CD8-positive, alpha-beta memory T cell (primary cell): ENCODE data around the gene COL10A1. TPM values are rescaled to one million over a fixed set of nuclear protein-coding genes. Genes with fewer than 3 reads are reported as not detected.

Experiments used
- CTCF ChIA-PET: fragments of 350-600 bp; sonication (Branson Sonifier 250); formaldehyde crosslinking; loops from one replicate; lab custom pipeline; 2021; ENCODE audit warnings: antibody characterized with exemption; lab: Charles Lee
- POLR2A ChIA-PET: fragments of 350-600 bp; sonication (Branson Sonifier 250); formaldehyde crosslinking; loops from one replicate; lab custom pipeline; 2021; ENCODE audit warnings: antibody characterized with exemption; lab: Charles Lee
- DNase-seq, 5 donors: peaks; one replicate each; pipeline versions ENCODE4 v3.0.0 to v3.0.0-alpha.2; 2020 to 2022; ENCODE audit warnings: mixed read lengths in 1 of 5
- H3K27ac ChIP-seq: one replicate; pipeline ENCODE4 v1.7.0; 2013; ENCODE audit warnings: low read depth, mild to moderate bottlenecking, low read length, moderate library complexity
- H3K27me3 ChIP-seq: 2 replicates; pipeline ENCODE4 v1.7.0; 2013; ENCODE audit warnings: low read length, mild to moderate bottlenecking; ENCODE audit not compliant: insufficient read depth, poor library complexity, severe bottlenecking
- H3K36me3 ChIP-seq: 2 replicates; pipeline ENCODE4 v1.7.0; 2013; ENCODE audit warnings: mild to moderate bottlenecking, low read length, moderate library complexity; ENCODE audit not compliant: insufficient read depth
- H3K4me1 ChIP-seq: 2 replicates; pipeline ENCODE4 v1.7.0; 2013; ENCODE audit warnings: mild to moderate bottlenecking, low read length, moderate library complexity; ENCODE audit not compliant: insufficient read depth
- H3K4me3 ChIP-seq: 2 replicates; pipeline ENCODE4 v1.7.0; 2013; ENCODE audit warnings: mild to moderate bottlenecking, low read length
- H3K9me3 ChIP-seq: 2 replicates; pipeline ENCODE4 v1.7.0; 2013; ENCODE audit warnings: mild to moderate bottlenecking, low read length
- H3K27ac Mint-ChIP-seq, 8 donors: one replicate each; pipeline ENCODE4 v1.8.0; 2020 to 2021; ENCODE audit warnings: mixed read lengths in 8 of 8, mild to moderate bottlenecking in 6 of 8, inconsistent platforms in 3 of 8, moderate library complexity in 3 of 8
- H3K27me3 Mint-ChIP-seq, 2 donors: one replicate each; pipeline ENCODE4 v1.8.0; 2020 to 2021; ENCODE audit warnings: mixed read lengths in 2 of 2, mild to moderate bottlenecking in 1 of 2, moderate library complexity in 1 of 2
- H3K36me3 Mint-ChIP-seq, 3 donors: one replicate each; pipeline ENCODE4 v1.8.0; 2020 to 2021; ENCODE audit warnings: mixed read lengths in 3 of 3, inconsistent platforms in 1 of 3, mild to moderate bottlenecking in 1 of 3
- H3K4me1 Mint-ChIP-seq, 3 donors: one replicate each; pipeline ENCODE4 v1.8.0; 2020 to 2021; ENCODE audit warnings: mixed read lengths in 3 of 3, inconsistent platforms in 1 of 3, mild to moderate bottlenecking in 1 of 3
- H3K4me3 Mint-ChIP-seq, 7 donors: one replicate each; pipeline ENCODE4 v1.8.0; 2020 to 2021; ENCODE audit warnings: mixed read lengths in 7 of 7, mild to moderate bottlenecking in 6 of 7, moderate library complexity in 4 of 7, inconsistent platforms in 2 of 7
- H3K9me3 Mint-ChIP-seq, 5 donors: one replicate each; pipeline ENCODE4 v1.8.0; 2020 to 2022; ENCODE audit warnings: mixed read lengths in 5 of 5, mild to moderate bottlenecking in 3 of 5, moderate library complexity in 2 of 5, inconsistent platforms in 1 of 5
- polyA plus RNA-seq: library from polyadenylated mRNA; unstranded; fragments of 300-500 nt; fragmentation: Illumina TruSeq; gene quantifications from one replicate; pipeline ENCODE4 v1.2.3, GENCODE V29; 2021
- total RNA-seq, 2 experiments: library from RNA; stranded (reverse); gene quantifications; one replicate each; pipeline ENCODE4 v1.2.3, GENCODE V29; 2021

COL10A1 gene
- total and polyA plus RNA-seq, 3 experiments from 2014 or later = not detected

DNA sequence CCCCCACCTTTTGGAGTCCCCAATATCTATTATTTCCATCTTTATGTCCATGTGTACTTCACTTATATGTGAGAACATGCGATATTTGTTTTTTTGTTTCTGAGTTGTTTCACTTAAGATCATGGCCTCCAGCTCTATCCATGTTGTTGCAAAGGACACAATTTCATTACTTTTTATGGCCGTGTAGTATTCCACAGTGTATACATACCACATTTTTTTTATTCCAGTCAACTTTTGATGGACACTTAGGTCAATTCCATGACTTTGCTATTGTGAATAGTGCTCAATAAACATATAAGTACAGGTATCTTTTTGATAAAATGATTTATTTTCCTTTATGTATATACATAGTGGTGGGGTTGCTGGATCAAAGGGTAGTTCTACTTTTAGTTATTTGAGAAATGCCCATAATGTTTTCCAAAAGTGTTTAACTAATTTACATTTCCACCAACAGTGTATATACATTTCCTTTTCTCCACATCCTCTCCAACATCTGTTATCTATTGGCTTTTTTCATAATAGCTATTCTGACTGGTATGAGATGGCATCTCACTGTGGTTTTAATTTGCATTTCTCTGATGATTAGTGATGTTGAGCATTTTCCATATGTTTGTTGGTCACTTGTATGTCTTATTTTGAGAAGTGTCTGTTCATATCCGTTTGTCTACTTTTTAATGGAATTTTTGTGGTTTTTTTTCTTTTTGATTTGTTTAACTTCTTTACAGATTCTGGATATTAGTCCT lies 34.0 kb upstream of the COL10A1 start:
- no peak overlapping the region for H3K27ac ChIP-seq
- no peak for DNase-seq
- H3K27me3 ChIP-seq = no peaks in the 10 kb centered on the region
- Mint-ChIP-seq H3K4me1 (peaks cover 9 to 11% (median 10%) of the 10 kb centered on the region in 3 donors), H3K27ac (peak overlapping the region in 1 of 8 donors; percentile 54), H3K9me3 (peaks cover 4 to 14% (median 11%) of the 10 kb centered on the region in 5 donors), H3K27me3 (no peaks in the 10 kb centered on the region), H3K36me3 (peaks cover 28 to 42% (median 37%) of the 10 kb centered on the region in 3 donors), H3K4me3 (no peak overlapping the region)
- H3K4me3 ChIP-seq = no peak overlapping the region
- ChIA-PET CTCF (no interaction called here), POLR2A (no interaction called here)
- no peaks in the 10 kb centered on the region for H3K9me3 ChIP-seq
- H3K4me1 ChIP-seq = no peaks in the 10 kb centered on the region
- no peaks in the 10 kb centered on the region for H3K36me3 ChIP-seq

DNA sequence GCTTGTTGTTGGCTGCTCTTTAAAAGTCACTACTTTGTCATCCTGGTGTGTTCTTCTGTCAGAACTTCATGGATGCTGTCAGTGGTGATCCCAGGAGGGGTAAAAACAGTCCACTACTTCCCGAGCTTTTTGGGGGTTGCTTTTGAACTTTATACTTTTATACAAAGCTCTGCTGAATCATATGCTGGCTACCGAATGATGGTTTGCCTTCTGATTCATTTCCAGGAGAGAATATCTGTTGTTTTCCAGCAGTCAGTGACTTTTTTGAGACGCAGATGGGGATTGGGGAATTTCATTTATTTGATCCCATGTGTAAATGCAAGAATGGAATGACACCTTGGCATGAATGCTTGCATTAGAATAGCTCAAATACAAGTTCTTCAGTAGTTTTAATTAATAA lies 32.7 kb upstream of the COL10A1 start:
- no peak overlapping the region for H3K27ac Mint-ChIP-seq
- Histone ChIP-seq H3K4me1 (no peaks in the 10 kb centered on the region), H3K9me3 (no peaks in the 10 kb centered on the region), H3K4me3 (no peak overlapping the region), H3K36me3 (no peaks in the 10 kb centered on the region), H3K27ac (no peak overlapping the region), H3K27me3 (no peaks in the 10 kb centered on the region)
- ChIA-PET CTCF (no interaction called here), POLR2A (no interaction called here)
- no peak for DNase-seq
- no peaks in the 10 kb centered on the region for H3K27me3 Mint-ChIP-seq
- H3K4me1 Mint-ChIP-seq = peaks cover 4 to 10% (median 10%) of the 10 kb centered on the region in 3 donors
- peaks cover 2 to 10% (median 7%) of the 10 kb centered on the region in 5 donors for H3K9me3 Mint-ChIP-seq
- no peak overlapping the region for H3K4me3 Mint-ChIP-seq
- H3K36me3 Mint-ChIP-seq = peaks cover 28 to 36% (median 34%) of the 10 kb centered on the region in 3 donors

DNA sequence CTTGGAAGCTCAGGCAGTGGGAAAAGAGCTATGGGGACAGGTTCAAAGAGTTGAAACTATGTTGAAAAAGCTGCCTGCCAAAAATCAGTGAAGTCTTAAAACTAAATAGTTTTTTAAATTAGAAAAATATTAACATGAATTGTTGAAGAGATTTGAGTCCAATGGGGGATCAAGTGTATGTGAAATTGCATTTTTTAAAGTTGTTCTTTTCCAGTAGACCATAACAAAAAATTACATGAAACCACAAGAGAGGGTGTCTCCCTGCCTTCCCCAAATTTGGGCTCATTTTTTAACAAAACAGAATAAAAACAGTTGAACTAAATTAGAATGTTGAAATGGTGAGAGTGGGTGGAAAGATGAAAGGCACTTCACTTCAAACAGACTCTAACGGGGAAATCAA lies 31.5 kb upstream of the COL10A1 start:
- POLR2A ChIA-PET = no interaction called here
- H3K4me1 ChIP-seq = no peaks in the 10 kb centered on the region
- no peaks in the 10 kb centered on the region for H3K9me3 ChIP-seq
- peaks cover 22 to 28% (median 25%) of the 10 kb centered on the region in 3 donors for H3K36me3 Mint-ChIP-seq
- no peak overlapping the region for H3K27ac ChIP-seq
- H3K4me3 Mint-ChIP-seq = no peak overlapping the region
- peaks cover 0 to 9% (median 5%) of the 10 kb centered on the region in 3 donors for H3K4me1 Mint-ChIP-seq
- no peak for DNase-seq
- no peaks in the 10 kb centered on the region for H3K36me3 ChIP-seq
- H3K4me3 ChIP-seq = no peak overlapping the region
- H3K27me3 Mint-ChIP-seq = no peaks in the 10 kb centered on the region
- CTCF ChIA-PET = no interaction called here
- H3K9me3 Mint-ChIP-seq = peaks cover 0 to 7% (median 2%) of the 10 kb centered on the region in 5 donors
- H3K27me3 ChIP-seq = no peaks in the 10 kb centered on the region
- H3K27ac Mint-ChIP-seq = no peak overlapping the region

DNA sequence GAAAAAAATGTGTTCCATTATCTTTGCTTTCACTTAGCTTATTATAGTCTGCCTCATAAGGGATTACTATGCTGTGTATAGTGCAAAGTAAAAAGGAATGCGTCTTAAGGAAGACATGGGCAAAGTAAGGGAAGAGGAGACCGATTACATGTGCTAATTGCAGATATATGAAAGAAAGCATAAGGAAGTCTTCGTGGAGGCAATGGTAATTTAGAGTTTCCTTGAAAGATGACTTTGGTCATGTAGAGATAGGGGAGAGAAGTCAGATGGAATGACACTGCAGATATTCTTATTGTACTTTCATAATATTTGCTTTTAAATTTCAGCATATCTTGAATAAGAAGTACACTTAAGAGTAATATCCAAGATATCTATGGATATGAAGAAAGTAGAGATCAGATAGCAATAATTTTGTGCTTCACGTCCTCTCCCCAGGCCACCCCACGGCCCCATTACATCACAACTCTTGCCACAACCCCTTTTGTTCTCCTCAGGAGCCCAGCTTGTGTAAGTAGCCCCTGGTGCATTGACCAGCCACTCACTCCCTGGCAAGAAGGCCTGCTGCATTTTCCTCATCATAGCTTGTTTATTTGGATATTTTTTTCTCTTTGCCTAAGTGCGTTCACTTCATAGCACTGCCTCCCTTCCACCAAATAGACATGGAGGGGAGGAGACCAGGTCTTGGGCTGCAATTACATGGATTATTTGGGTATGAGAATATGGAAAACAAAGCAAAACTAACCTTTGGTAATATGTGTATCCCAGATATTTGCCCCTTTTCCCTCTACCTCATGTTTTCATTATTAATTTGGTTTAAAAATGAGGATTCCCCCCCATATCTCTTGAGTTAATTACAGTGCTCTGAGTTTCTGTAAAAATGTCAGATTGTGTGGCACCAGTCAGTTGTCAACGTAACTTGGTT lies 30.7 kb upstream of the COL10A1 start:
- H3K36me3 Mint-ChIP-seq = peaks cover 18 to 25% (median 19%) of the 10 kb centered on the region in 3 donors
- Histone ChIP-seq H3K4me3 (no peak overlapping the region), H3K27me3 (no peaks in the 10 kb centered on the region), H3K36me3 (no peaks in the 10 kb centered on the region), H3K9me3 (no peaks in the 10 kb centered on the region), H3K27ac (no peak overlapping the region), H3K4me1 (no peaks in the 10 kb centered on the region)
- peak overlapping the region in 1 of 8 donors; percentile 48 for H3K27ac Mint-ChIP-seq
- no peaks in the 10 kb centered on the region for H3K27me3 Mint-ChIP-seq
- H3K4me1 Mint-ChIP-seq = peaks cover 0 to 5% (median 3%) of the 10 kb centered on the region in 3 donors
- DNase-seq = no peak
- no peak overlapping the region for H3K4me3 Mint-ChIP-seq
- ChIA-PET POLR2A (no interaction called here), CTCF (no interaction called here)
- peaks cover 0 to 5% (median 2%) of the 10 kb centered on the region in 5 donors for H3K9me3 Mint-ChIP-seq

DNA sequence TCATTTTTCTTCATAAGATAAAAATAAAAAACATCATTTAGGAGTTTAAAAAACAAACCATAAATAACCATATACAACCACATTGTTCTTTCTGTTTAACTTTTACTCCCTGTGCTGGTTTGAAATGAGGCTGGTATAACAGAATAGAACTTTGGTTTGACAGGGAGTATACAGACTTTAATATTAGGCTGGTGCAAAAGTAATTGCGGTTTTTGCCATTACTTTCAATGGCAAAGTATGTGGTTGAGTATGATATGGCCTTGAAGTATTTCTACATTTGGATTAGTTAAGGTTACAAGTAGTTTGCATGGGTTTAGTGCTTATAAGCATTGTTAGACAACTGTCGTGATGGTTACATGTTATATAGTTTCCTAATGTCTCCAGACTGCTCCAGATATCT lies 29.0 kb upstream of the COL10A1 start:
- POLR2A ChIA-PET = no interaction called here
- H3K4me3 ChIP-seq = no peak overlapping the region
- Mint-ChIP-seq H3K36me3 (peaks cover 8 to 22% (median 14%) of the 10 kb centered on the region in 3 donors), H3K4me3 (no peak overlapping the region), H3K4me1 (peaks cover 0 to 5% (median 3%) of the 10 kb centered on the region in 3 donors), H3K9me3 (no peaks in the 10 kb centered on the region), H3K27ac (no peak overlapping the region), H3K27me3 (no peaks in the 10 kb centered on the region)
- H3K36me3 ChIP-seq = no peaks in the 10 kb centered on the region
- CTCF ChIA-PET = no interaction called here
- H3K4me1 ChIP-seq = no peaks in the 10 kb centered on the region
- H3K9me3 ChIP-seq = no peaks in the 10 kb centered on the region
- H3K27ac ChIP-seq = no peak overlapping the region
- H3K27me3 ChIP-seq = no peaks in the 10 kb centered on the region
- no peak for DNase-seq

DNA sequence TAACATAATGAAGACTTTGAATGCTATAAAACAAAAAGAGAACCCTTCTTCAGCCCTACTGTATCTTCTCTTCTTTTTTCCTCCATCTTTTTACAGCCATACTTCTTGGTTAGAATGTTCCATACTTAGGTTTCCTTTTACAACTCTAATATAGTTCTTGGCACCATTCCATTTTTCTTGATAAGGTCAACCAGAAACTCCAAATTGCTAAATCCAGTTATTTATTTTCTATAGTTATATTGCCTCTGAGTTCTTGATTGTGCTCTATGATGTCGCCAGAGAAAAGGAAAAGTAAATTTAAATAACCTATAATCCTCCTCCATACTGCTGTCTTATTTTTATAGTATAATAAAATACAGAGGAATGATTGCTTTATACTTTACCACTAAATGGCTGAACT lies 26.7 kb upstream of the COL10A1 start:
- no peak overlapping the region for H3K4me3 Mint-ChIP-seq
- Histone ChIP-seq H3K4me1 (no peaks in the 10 kb centered on the region), H3K4me3 (no peak overlapping the region), H3K36me3 (no peaks in the 10 kb centered on the region), H3K9me3 (no peaks in the 10 kb centered on the region), H3K27ac (no peak overlapping the region), H3K27me3 (no peaks in the 10 kb centered on the region)
- H3K27me3 Mint-ChIP-seq = no peaks in the 10 kb centered on the region
- peaks cover 0 to 3% (median 3%) of the 10 kb centered on the region in 3 donors for H3K4me1 Mint-ChIP-seq
- ChIA-PET CTCF (no interaction called here), POLR2A (no interaction called here)
- peaks cover 0 to 19% (median 12%) of the 10 kb centered on the region in 3 donors for H3K36me3 Mint-ChIP-seq
- H3K9me3 Mint-ChIP-seq = no peaks in the 10 kb centered on the region
- peak overlapping the region in 1 of 8 donors; percentile 38 for H3K27ac Mint-ChIP-seq
- DNase-seq = no peak

DNA sequence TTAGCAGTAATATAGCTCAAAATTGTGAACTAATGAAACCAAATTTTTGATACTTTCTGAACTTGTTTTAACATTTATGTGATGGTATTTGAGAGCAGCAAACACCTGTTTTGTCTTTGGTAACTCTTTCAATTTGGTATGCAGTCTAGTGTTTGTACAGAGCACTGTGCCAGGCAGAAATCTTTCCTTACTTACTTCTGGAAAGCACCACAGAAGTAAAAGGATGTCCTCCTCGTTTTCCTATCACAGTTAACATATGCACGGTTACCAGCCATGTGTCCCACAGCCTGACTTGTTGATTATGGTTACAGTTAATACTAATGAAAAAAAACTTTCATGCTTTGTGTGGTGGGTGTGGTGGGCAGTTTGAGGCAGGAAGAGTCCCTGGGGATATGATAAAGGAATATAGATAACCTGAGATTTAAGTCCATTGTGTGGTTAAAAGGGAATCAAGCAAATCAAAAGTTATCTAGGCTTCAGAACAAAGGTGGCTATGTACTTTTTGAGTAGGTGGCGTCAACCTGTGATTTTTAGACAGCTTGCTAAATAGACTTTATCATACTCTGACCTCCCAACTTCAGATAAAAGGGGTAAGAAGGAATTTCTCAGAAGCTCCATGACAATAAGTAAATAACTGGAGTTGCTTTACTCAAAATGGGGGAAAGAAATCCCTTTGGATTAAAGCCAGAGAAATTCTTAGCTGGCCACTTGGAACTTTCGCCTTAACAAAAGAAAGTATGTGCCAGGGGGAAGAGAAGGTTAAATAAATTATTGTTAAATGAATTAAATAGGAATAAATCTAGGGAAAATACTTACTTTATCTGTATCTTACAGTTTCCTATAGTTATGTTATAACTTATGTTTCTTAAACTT lies 20.1 kb upstream of the COL10A1 start:
- Histone ChIP-seq H3K36me3 (no peaks in the 10 kb centered on the region), H3K9me3 (no peaks in the 10 kb centered on the region), H3K27ac (no peak overlapping the region), H3K27me3 (no peaks in the 10 kb centered on the region), H3K4me3 (no peak overlapping the region), H3K4me1 (no peaks in the 10 kb centered on the region)
- Mint-ChIP-seq H3K4me3 (no peak overlapping the region), H3K9me3 (no peaks in the 10 kb centered on the region), H3K27me3 (no peaks in the 10 kb centered on the region), H3K27ac (peak overlapping the region in 1 of 8 donors; percentile 33), H3K4me1 (peaks cover 0 to 3% (median 0%) of the 10 kb centered on the region in 3 donors), H3K36me3 (peaks cover 0 to 24% (median 6%) of the 10 kb centered on the region in 3 donors)
- CTCF ChIA-PET = no interaction called here
- no peak for DNase-seq
- POLR2A ChIA-PET = no interaction called here
